OCI-LY1 (cell line): ENCODE data around the gene ANKH.

ENCODE experiments used
- H2AFZ ChIP-seq: fragments of 200-600 bp; sonication (generic), shearing (Covaris generic); 2 replicates; pipeline ENCODE4 v1.6.0; 2014; ENCODE audit warnings: antibody characterized with exemption, mild to moderate bottlenecking, low read length
- H3F3A ChIP-seq: fragments of 200-600 bp; sonication (generic), shearing (Covaris generic); 2 replicates; pipeline ENCODE4 v1.6.0; 2014; ENCODE audit warnings: mild to moderate bottlenecking, antibody characterized with exemption, low read length, moderate library complexity; ENCODE audit not compliant: insufficient read depth
- H3K27ac ChIP-seq: fragments of 200-600 bp; sonication (generic); 2 replicates; pipeline ENCODE4 v1.5.1; 2014; ENCODE audit warnings: low read length, mixed run types, mild to moderate bottlenecking, low read depth; ENCODE audit not compliant: poor library complexity, severe bottlenecking
- H3K27me3 ChIP-seq: fragments of 200-600 bp; sonication (generic); 2 replicates; pipeline ENCODE4 v1.6.0; 2014; ENCODE audit warnings: antibody characterized with exemption, mild to moderate bottlenecking, low read length, moderate library complexity; ENCODE audit not compliant: insufficient read depth
- H3K36me3 ChIP-seq: fragments of 200-600 bp; sonication (generic); 2 replicates; pipeline ENCODE4 v1.6.1; 2014; ENCODE audit warnings: mild to moderate bottlenecking, antibody characterized with exemption, low read length, moderate library complexity, mixed read lengths; ENCODE audit not compliant: insufficient read depth
- H3K4me1 ChIP-seq: fragments of 200-600 bp; sonication (generic); 2 replicates; pipeline ENCODE4 v1.5.1; 2014; ENCODE audit warnings: mild to moderate bottlenecking, low read length, moderate library complexity; ENCODE audit not compliant: insufficient read depth, severe bottlenecking
- H3K4me2 ChIP-seq: fragments of 200-600 bp; sonication (generic), shearing (Covaris generic); 2 replicates; pipeline ENCODE4 v1.6.1; 2014; ENCODE audit warnings: low read length
- H3K4me3 ChIP-seq: fragments of 200-600 bp; sonication (generic); 2 replicates; pipeline ENCODE4 v1.5.1; 2014; ENCODE audit warnings: low read length, low read depth, mild to moderate bottlenecking, mixed read lengths; ENCODE audit not compliant: poor library complexity, severe bottlenecking
- H3K79me2 ChIP-seq: fragments of 200-600 bp; shearing (Covaris generic); 2 replicates; pipeline ENCODE4 v1.6.1; 2016; ENCODE audit warnings: mixed run types, low read length, mixed read lengths; ENCODE audit not compliant: insufficient read depth
- H3K9ac ChIP-seq: fragments of 200-600 bp; sonication (generic), shearing (Covaris generic); 2 replicates; pipeline ENCODE4 v1.6.1; 2014; ENCODE audit warnings: mild to moderate bottlenecking, low read length, mixed read lengths
- H3K9me2 ChIP-seq: fragments of 200-600 bp; sonication (generic), shearing (Covaris generic); 2 replicates; pipeline ENCODE4 v1.6.1; 2014; ENCODE audit warnings: low read depth, mild to moderate bottlenecking, low read length, mixed read lengths
- H3K9me3 ChIP-seq: fragments of 200-600 bp; shearing (Covaris generic); 2 replicates; pipeline ENCODE4 v1.6.1; 2014; ENCODE audit warnings: low read length, mixed read lengths
- H4K20me1 ChIP-seq: fragments of 200-600 bp; sonication (generic), shearing (Covaris generic); 2 replicates; pipeline ENCODE4 v1.6.0; 2016; ENCODE audit warnings: mild to moderate bottlenecking, low read length; ENCODE audit not compliant: insufficient read depth
- EZH2 ChIP-seq: fragments of 200-600 bp; sonication (generic), shearing (Covaris generic); IDR thresholded peaks from 2 replicates; pipeline ENCODE4 v1.8.0; 2017; ENCODE audit warnings: borderline replicate concordance, mixed run types, mild to moderate bottlenecking, antibody characterized with exemption, low read length, moderate library complexity, mixed read lengths
- TF ChIP-seq, protein P1 (sequence below): fragments of 200-600 bp; sonication (generic), shearing (Covaris generic); IDR thresholded peaks from 2 replicates; pipeline ENCODE4 v1.5.1; 2017; ENCODE audit warnings: mild to moderate bottlenecking, antibody characterized with exemption, low read length, moderate library complexity, mixed read lengths

The ANKH gene

DNA sequence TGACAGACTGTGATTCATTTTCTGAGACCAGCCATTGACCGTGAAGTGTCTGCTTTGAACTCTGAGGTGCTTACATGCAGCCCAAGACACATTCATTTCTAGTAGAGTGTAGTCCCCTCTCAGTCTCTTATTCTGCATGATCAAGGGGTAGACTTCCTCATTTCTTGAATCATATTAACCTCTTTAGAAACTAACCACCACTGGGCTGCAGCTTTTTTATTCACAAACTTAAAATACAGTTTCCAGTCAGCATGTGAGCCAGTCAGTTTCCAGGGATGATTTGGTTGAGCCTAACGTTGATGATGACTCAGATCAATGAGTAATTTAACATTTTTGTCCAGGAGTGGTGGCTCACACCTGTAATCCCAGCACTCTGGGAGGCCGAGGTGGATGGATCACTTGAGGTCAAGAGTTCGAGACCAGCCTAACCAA lies 147.9 kb downstream of the ANKH start:
- TF ChIP-seq EZH2: no peak
- TF ChIP-seq, protein P1, sequence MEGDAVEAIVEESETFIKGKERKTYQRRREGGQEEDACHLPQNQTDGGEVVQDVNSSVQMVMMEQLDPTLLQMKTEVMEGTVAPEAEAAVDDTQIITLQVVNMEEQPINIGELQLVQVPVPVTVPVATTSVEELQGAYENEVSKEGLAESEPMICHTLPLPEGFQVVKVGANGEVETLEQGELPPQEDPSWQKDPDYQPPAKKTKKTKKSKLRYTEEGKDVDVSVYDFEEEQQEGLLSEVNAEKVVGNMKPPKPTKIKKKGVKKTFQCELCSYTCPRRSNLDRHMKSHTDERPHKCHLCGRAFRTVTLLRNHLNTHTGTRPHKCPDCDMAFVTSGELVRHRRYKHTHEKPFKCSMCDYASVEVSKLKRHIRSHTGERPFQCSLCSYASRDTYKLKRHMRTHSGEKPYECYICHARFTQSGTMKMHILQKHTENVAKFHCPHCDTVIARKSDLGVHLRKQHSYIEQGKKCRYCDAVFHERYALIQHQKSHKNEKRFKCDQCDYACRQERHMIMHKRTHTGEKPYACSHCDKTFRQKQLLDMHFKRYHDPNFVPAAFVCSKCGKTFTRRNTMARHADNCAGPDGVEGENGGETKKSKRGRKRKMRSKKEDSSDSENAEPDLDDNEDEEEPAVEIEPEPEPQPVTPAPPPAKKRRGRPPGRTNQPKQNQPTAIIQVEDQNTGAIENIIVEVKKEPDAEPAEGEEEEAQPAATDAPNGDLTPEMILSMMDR: no peak
- Histone ChIP-seq H3K9me3 (no peaks in the 10 kb centered on the region), H3K9ac (no peak overlapping the region), H3K79me2 (no peaks in the 10 kb centered on the region), H3K27me3 (no peaks in the 10 kb centered on the region), H3K4me1 (peaks cover 17% of the 10 kb centered on the region), H4K20me1 (no peaks in the 10 kb centered on the region), H3K9me2 (no peaks in the 10 kb centered on the region), H3K4me3 (no peak overlapping the region), H2AFZ (no peak overlapping the region), H3K4me2 (no peak overlapping the region), H3K27ac (no peak overlapping the region), H3K36me3 (no peaks in the 10 kb centered on the region), H3F3A (no peaks in the 10 kb centered on the region)

DNA sequence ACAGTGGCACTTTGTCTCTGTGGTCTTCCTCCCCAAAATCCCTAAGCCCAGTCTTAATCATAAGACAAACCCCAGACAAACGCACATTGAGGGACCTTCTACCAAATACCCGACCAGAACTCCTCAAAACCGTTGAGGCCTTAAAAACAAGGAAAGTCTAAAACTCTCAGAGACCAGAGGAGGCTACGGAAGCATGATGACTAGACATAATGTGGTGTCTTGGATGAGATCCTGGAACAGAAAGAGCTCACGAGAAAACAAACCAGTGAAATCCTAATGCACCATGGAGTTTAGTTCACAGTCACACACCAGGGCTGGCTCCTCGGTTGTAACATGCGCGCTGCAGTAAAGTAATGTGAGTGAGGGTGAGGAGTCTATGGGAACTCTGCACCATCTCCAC lies 148.7 kb downstream of the ANKH start:
- TF ChIP-seq, protein P1: no peak
- no peak for TF ChIP-seq EZH2
- H3K4me1 ChIP-seq: peaks cover 17% of the 10 kb centered on the region
- no peaks in the 10 kb centered on the region for H3K27me3 ChIP-seq
- no peaks in the 10 kb centered on the region for H4K20me1 ChIP-seq
- H3K9me3 ChIP-seq: no peaks in the 10 kb centered on the region
- no peaks in the 10 kb centered on the region for H3F3A ChIP-seq
- H3K4me2 ChIP-seq: no peak overlapping the region
- no peak overlapping the region for H3K27ac ChIP-seq
- 0 out of 2 replicates have a peak, but pooled peaks cover 2% of the 10 kb centered on the region for H3K36me3 ChIP-seq
- H3K4me3 ChIP-seq: no peak overlapping the region
- H3K79me2 ChIP-seq: no peaks in the 10 kb centered on the region
- no peaks in the 10 kb centered on the region for H3K9me2 ChIP-seq
- H2AFZ ChIP-seq: no peak overlapping the region
- no peak overlapping the region for H3K9ac ChIP-seq

DNA sequence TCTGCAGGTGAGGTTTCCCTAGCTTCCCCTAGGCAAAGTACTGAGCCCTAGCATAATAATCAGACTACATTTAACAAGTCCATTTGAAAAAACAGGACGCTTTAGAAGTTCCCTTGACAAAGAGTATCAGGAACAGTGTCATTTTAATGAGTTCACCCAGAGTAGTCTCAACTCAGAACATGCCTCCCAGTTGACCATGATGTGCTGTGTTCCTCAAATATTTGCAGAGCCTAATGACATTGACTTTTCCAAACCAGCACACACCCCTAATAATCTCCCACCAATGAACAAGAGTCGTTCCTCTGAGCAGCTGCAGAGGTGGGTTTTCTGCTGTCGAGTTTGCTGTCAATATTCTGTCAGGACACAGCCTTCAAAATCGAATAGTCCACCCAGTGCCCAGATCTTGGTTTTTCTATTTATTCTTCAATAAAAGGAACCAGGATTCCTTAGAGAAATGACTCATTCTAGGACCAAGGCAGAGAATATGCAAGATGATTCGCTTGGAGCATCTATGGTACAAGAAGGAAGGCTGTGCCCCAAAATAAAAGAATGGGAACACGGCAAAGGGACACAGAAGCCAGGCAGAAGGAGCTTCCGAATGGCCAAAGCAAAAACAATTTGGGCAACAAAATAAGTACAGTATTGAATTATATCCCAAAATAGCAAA lies 149.5 kb downstream of the ANKH start:
- Histone ChIP-seq H3K27ac (no peak overlapping the region), H3K9me3 (no peaks in the 10 kb centered on the region), H4K20me1 (no peaks in the 10 kb centered on the region), H3K4me1 (peaks cover 17% of the 10 kb centered on the region), H2AFZ (no peak overlapping the region), H3K4me3 (no peak overlapping the region), H3K4me2 (no peak overlapping the region), H3K27me3 (no peaks in the 10 kb centered on the region), H3K79me2 (no peaks in the 10 kb centered on the region), H3K36me3 (peaks cover 10% of the 10 kb centered on the region), H3K9me2 (no peaks in the 10 kb centered on the region), H3F3A (no peaks in the 10 kb centered on the region), H3K9ac (no peak overlapping the region)
- TF ChIP-seq, protein P1: no peak
- TF ChIP-seq EZH2: no peak
